Hepatic stellate cell (primary cell): Measurements from ENCODE around the gene PSTPIP2.
"Not testable (repeated sequence)": the region's sequence is repeated elsewhere in the genome, so short reads cannot be mapped to it uniquely, and the experiment has no call there.

Experiments
- DNase-seq: peaks from one replicate; pipeline ENCODE4 v3.0.0; 2011; ENCODE audit warnings: low spot score

Gene PSTPIP2, protein sequence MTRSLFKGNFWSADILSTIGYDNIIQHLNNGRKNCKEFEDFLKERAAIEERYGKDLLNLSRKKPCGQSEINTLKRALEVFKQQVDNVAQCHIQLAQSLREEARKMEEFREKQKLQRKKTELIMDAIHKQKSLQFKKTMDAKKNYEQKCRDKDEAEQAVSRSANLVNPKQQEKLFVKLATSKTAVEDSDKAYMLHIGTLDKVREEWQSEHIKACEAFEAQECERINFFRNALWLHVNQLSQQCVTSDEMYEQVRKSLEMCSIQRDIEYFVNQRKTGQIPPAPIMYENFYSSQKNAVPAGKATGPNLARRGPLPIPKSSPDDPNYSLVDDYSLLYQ

GRCh38 chr18:46071653-46072375 lies at the start of gene PSTPIP2:
Gene PSTPIP2 (minus strand): TSS chr18:46072260. CDS start chr18:46072188, 72 bp downstream.
- DNase-seq: peak; percentile 68

- DNase-seq: no peak
Observed at GRCh38 chr18:46113751-46114150, 41.7 kb upstream of the PSTPIP2 start.

GRCh38 chr18:46110406-46110805 lies 38.3 kb upstream of the PSTPIP2 start:
- DNase-seq: no peak

DNA sequence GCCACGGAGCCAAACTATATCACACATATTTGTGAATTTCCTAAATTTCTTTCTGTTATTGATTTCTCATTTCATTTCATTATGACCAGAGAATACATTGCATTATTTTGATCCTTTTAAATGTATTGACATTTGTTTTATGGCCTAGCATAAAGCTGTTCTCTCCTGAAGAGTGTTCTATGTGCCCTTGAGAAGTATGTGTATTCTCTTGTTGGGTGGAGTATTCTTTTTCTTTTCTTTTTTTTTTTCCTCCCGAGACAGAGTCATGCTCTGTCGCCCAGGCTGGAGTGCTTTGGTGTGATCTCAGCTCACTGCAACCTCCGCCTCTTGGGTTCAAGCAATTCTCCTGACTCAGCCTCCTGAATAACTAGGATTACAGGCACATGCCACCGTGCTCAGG lies 37.3 kb upstream of the PSTPIP2 start:
- DNase-seq: no peak

DNA sequence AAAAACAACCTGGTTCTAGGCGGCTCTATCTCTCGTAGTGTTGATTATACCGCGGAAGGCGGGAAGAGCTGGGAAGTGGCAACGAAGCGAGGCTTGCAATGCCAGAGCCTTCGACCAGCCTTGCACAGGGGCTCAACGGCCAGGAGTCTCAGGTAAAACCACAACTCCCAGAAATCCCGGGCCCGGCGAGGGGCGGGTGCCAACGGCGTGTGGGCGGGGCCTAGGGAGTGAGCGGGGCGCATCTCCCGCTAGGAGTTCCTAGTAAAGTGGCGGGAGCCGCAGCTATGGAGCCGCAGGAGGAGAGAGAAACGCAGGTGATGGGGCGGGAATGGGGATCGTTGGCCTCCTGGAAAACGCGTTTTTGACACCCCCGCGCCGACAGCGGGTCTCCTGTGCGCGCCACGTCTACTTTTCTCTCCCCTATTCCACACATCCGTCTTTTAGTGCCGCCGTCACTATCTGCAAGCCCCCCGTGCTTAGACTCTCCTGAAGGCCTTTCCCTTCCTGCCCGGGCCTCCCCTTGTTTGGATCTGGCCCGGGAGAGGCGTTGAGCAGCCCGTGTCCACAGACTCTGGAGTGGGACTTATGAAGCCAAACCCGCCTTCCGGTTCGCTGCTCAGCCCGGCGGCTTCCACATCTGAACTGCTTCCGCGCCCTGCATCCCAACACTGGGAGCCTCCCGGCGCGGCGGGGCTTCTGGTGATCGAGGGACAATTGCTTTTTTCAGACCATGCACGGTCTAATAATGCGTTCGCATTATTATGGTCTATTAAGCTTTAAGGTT lies 32.3 kb upstream of the PSTPIP2 start, which contains the start of gene HAUS1:
Gene HAUS1 (plus strand): TSS at position 258 of the 784 bp plus-strand sequence. CDS start 27 bp downstream, at position 285.
- peak; percentile 87 for DNase-seq

DNA sequence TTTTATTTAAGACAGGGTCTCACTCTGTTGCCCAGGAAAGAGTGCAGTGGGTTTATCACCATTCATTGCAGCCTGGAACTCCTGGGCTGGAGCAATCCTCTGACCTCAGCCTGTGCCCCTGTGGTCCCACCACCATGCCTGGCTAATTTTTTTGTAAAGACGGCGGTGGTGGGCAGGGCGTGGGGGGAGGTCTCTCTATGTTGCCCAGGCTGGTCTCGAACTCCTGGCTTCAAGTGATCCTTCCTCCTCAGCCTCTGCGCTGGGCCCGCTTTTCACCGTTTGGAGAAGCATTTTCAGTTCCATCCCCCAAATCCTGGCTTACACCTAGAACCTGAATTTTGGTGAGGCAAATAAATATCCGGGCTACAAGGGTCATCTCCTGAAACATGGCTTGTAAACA lies 27.4 kb upstream of the PSTPIP2 start:
- no peak for DNase-seq

GRCh38 chr18:46098616-46098933 lies 26.5 kb upstream of the PSTPIP2 start:
- no peak for DNase-seq

DNA sequence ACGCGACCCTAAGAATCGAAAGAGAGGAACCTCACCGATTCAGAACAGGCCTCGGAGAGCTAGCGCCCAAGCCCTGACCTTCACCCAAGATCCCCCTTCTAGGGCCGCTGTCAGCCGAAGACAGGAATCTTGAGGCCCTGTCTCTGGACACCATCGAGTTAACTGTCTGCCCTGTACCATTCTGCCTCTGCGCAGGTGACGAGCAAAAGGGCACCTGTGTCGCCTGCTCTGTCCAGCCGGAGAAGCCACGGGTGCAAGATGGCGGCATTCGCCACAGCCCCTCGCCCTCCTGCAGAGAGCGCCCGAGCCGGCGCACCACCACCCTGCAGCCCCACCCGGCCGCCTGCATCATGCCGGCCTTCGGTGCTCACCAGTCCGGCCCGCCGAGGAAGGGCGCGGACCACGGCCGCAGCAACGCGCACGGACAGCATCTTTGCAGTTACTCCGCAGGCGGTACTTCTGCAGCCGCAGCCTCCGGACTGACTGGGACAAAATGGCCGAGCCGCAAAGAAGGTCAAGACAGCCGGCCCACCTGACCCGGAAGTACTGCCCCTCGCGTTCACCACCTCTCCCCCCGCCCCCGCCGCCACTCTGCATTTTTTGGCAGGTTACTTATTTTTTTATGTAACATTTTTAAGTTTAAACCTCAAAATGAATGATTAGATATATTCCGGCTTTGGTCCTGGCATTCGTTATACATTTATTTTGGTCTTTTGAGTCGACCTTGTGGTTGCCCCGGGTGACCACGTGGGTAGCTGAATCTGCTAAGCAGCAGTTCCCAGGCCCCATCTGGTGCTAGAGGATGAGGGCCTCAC lies 25.9 kb upstream of the PSTPIP2 start, which contains the start of gene ATP5F1A:
Gene ATP5F1A (minus strand): TSS at position 496 of the 815 bp plus-strand sequence. CDS start 65 bp downstream, at position 431.
- DNase-seq: peak; percentile 87

DNA sequence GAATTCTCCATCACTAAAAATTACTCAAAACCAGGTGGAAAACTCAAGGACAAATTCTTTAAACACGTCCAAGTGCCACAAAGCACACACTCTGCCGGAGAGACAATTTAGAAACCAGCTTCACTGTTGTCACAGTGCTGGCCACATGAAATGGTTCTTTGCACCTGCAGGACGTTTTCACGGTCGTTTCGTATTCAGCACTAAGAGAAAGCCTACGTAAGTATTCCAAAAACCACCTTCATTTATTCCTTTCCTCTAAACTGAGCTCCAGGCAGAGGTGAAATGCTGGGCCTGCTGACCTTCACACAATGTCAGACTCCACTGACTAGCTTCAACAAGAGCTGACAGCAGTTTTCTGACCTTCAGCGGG lies 25.4 kb upstream of the PSTPIP2 start:
- DNase-seq: no peak

DNA sequence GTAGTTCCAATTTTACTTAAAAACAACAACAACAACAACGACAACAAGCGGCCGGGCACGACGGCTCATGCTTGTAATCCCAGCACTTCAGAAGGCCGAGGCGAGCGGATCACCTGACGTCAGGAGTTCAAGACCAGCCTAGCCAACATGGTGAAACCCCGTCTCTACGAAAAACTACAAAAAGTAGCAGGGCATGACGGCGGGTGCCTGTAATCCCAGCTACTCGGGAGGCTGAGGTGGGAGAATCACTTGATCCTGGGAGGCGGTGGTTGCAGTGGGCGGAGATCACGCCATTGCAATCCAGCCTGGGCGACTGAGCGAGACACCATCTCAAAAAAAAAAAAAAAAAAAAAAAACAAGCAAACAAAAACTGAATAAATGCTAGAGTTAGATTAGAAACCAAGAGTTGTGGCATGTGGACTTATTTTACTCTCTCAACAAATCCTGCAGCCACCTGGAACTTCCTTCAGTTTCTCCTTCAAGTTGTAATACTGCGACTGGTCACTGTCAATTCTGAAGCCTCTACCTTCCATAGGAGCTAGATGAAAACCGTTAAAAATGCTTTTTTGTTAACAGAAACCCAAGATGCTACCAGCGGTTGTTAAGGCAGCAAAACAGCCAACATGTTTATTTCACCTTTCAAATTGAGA lies 24.7 kb upstream of the PSTPIP2 start:
- DNase-seq: no peak

DNA sequence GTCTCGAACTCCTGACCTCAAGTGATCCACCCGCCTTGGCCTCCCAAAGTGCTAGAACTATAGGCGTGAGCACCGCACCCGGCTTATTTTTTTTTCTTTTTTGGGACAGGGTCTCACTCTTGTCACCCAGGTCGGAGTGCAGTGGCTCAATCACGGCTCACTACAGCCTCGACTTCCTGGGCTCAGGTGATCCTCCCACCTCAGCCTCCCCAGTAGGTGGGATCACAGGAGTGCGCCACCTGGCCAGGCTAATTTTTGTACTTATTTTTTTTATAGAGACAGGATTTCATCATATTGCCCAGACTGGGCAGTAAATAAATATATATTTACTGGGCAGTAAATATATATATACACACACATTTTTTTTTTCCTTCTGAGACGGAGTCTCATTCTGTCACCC lies 23.5 kb upstream of the PSTPIP2 start:
- no peak for DNase-seq

DNA sequence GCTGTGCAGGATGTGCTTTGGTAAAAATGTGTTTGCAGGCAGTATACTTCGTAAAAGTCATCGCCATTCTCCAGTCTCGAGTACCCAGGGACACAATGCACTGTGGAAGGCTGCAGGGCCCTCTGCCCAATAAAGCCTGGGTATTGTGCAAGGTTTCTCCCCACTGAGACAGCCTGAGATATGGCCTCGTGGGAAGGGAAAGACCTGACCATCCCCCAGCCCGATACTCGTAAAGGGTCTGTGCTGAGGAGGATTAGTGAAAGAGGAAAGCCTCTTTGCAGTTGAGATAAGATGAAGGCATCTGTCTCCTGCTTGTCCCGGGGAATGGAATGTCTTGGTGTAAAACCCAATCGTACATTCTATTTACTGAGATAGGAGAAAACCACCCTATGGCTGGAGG lies 16.4 kb upstream of the PSTPIP2 start:
- not testable (repeated sequence) for DNase-seq

- no peak for DNase-seq
Observed at GRCh38 chr18:46084431-46084830, 12.4 kb upstream of the PSTPIP2 start.

DNA sequence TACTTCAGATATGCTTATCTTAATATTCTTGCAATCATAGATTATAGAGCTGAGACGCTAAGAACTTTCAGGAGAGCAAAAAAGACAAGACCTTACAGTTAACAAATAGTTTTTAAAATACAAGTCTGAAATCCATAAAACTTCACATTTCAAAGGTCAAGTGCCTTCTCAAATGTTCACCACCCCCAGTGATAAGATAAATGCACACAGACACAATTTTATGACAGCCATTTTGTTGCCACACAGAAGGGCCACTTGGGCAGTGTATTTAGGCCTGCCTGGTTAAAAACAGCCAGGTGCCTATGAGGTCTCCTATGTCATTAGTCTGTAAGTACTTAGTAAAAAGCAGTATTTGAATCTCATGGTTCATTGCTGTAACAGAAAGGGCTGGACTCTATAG lies 8.1 kb upstream of the PSTPIP2 start:
- no peak for DNase-seq

- DNase-seq: no peak
Observed at GRCh38 chr18:46079336-46079735, 7.3 kb upstream of the PSTPIP2 start.

- peak; percentile 46 for DNase-seq
Observed at GRCh38 chr18:46073474-46074331, 1.6 kb upstream of the PSTPIP2 start.

DNA sequence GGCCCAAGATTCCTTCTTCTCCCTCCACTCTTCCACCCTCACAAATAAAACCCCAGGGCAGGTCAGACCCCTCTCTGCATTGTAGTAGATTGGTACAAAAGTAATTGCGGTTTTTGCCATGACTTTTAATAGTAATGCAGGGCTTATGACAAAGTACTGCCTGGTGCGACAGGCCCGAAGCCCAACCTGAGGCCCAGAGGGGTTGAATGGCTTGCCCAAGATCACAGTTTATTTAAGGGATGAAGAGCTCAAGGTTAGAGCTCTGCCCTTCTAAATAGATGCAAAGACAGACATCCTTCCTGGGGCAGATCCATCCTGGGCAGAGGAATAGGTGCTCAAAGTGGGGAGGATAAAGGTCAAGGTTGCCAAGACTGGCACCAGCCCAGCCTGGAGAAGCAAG lies 899 bp upstream of the PSTPIP2 start:
- DNase-seq: no peak

- no peak for DNase-seq
Observed at GRCh38 chr18:46072376-46072867, 362 bp upstream of the PSTPIP2 start.

DNA sequence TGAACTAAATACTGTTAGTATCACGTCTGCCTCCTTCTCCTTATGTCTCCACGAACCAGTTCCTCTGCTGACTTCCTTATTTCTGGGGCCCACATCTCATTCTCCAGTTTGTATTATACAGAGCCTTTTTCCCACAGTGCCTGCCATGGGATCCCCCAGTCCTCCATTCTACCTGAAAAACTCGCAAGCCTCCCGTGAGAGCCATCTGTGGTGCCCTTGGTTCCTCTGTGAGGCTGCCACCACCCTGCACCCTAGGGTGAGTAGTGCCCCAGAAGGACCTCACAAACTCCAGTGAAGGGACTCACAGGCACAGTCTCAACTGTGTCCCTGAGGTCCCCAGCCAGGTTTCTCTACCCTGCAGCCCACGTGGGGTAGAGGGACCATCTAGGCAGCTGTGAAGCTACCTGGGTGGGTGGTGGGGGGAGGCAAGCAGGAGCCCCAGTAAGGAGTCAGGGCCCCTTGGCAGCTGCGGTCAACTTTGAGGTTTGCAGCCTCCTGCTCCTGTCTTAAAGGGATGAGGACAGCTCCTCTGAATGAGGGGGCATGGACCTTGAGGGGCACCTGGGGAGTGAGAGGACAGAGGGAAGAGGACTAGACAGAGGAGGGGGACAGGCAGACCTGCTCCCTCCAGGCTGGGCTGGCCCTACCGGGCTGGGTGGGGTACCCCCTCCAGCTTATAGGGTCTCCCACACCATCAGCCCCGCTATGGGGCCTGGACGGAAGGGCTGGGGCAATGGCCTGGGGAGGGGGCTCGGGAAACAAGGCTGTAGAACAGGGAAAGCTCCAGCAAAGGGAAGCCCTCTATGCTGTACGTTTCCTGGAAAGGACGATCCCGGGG lies 1.0 kb downstream of the PSTPIP2 start:
- DNase-seq: no peak
